LNCaP clone FGC (cell line): ENCODE results near the gene CBX4.

Source experiments
- DNase-seq: peaks from one replicate; pipeline ENCODE4 v3.0.0-alpha.2; 2011; ENCODE audit warnings: low read depth
- H3K4me3 ChIP-seq: 2 replicates; pipeline ENCODE4 v1.5.1; 2011; ENCODE audit warnings: mild to moderate bottlenecking, low read depth, low read length, control low read depth
- CTCF ChIP-seq: IDR thresholded peaks from 2 replicates; pipeline ENCODE4 v1.5.1; 2012; ENCODE audit warnings: mild to moderate bottlenecking; ENCODE audit not compliant: control insufficient read depth, insufficient read depth; ENCODE audit errors: extremely low read depth

The CBX4 gene

DNA sequence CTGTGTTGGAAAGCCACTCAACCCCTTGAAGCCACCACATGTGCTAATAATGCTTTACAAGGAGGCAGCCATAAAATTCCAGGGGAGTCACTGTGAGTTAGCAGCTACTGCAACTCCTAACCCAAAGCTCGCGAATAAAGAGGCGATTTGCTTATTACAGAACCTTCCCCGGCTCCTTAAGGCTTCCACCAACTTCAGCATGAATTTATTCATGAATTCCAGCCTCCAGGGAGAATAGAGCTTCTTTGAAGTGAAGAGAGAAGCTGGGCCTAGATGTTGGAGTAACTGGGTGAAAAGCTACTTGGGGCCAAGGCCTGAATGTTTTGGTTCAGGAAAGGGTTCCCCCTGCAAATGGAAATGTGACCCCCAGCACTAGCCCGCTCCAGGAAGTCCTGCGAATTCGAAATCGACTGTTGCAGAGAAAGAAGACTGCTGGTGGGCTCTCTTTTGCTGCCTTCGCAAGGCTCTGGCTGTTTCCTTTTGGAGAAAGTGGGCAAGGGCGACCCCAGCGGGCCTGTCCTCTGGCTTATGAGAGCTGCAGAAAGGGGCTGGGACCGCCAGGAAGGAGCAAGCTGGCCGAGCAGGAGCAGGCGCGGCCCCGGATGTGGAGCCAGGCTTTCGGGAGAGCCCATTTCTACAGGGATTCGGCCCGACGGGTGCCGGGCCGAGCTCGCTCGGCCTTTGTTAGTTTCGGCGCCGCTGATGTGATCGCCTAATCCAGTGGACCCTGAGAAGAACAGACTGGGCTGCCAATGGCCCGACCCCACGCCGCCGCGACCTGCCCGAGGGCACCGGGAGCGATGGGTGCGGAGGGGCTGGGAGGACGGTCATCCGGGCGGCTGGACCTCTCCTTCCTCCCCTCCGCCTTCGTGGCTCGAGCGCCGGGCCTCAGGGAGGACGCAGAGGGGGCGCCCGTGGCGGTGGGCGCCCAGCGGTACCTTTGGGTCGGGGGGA is 50.0 kb downstream of the CBX4 start:
- H3K4me3 ChIP-seq = no peak overlapping the region
- DNase-seq = no peak
- TF ChIP-seq CTCF = no peak

GRCh38 chr17:79788455-79788854 is 50.8 kb downstream of the CBX4 start:
- no peak overlapping the region for H3K4me3 ChIP-seq
- DNase-seq = no peak
- no peak for TF ChIP-seq CTCF

- no peak for TF ChIP-seq CTCF
- DNase-seq = no peak
- no peak overlapping the region for H3K4me3 ChIP-seq
These were observed 52.2 kb downstream of the CBX4 start for GRCh38 chr17:79786930-79787643.

GRCh38 chr17:79785900-79786810 is 53.1 kb downstream of the CBX4 start:
- no peak for DNase-seq
- no peak overlapping the region for H3K4me3 ChIP-seq
- no peak for TF ChIP-seq CTCF

- no peak for TF ChIP-seq CTCF
- DNase-seq = no peak
- H3K4me3 ChIP-seq = no peak overlapping the region
These were observed 54.0 kb downstream of the CBX4 start for GRCh38 chr17:79785017-79785899.
